Keratinocyte (primary cell): ENCODE measurements around the gene KRT81. TPM values are rescaled to one million over a fixed set of nuclear protein-coding genes. Genes with fewer than 3 reads are reported as not detected.

ENCODE experiments used
- DNase-seq: peaks from one replicate; pipeline ENCODE4 v3.0.0-alpha.2; 2011; ENCODE audit warnings: low read depth, missing footprints, low spot score
- FAIRE-seq: peaks from 2 replicates; lab custom pipeline; 2011; peaks lifted over from hg19 to GRCh38; lab: Jason Lieb, UNC
- H2AFZ ChIP-seq: 2 replicates; pipeline ENCODE4 v1.6.0; 2012; ENCODE audit warnings: low read length, control low read depth, inconsistent platforms; ENCODE audit not compliant: control insufficient read depth
- H3K27ac ChIP-seq: 2 replicates; pipeline ENCODE4 v1.5.1; 2011; ENCODE audit warnings: low read length; ENCODE audit not compliant: control insufficient read depth, insufficient read depth
- H3K27me3 ChIP-seq: 3 replicates; pipeline ENCODE4 v1.6.0; 2011; ENCODE audit warnings: low read length; ENCODE audit not compliant: control insufficient read depth, insufficient read depth; ENCODE audit errors: extremely low read depth
- H3K36me3 ChIP-seq, 2 experiments: 2 replicates in 1 of 2; 3 replicates in 1 of 2; pipeline ENCODE4 v1.5.1; 2011; ENCODE audit warnings: low read length in 2 of 2, mild to moderate bottlenecking in 1 of 2; ENCODE audit not compliant: control insufficient read depth in 2 of 2, insufficient read depth in 2 of 2; ENCODE audit errors: extremely low read depth in 1 of 2
- H3K4me1 ChIP-seq: 3 replicates; pipeline ENCODE4 v1.5.1; 2011; ENCODE audit warnings: low read length; ENCODE audit not compliant: control insufficient read depth, insufficient read depth; ENCODE audit errors: extremely low read depth
- H3K4me2 ChIP-seq: 3 replicates; pipeline ENCODE4 v1.6.0; 2011; ENCODE audit warnings: low read depth, low read length; ENCODE audit not compliant: control insufficient read depth, insufficient read depth; ENCODE audit errors: extremely low read depth
- H3K4me3 ChIP-seq, 3 experiments: fragments of 200-600 bp in 1 of 3; sonication (generic) in 1 of 3; 2 replicates in 2 of 3; 3 replicates in 1 of 3; pipeline ENCODE4 v1.5.1; 2011 to 2016; ENCODE audit warnings: low read length in 3 of 3, mild to moderate bottlenecking in 3 of 3, control low read depth in 2 of 3, inconsistent platforms in 1 of 3, low read depth in 1 of 3, mixed read lengths in 1 of 3, mixed run types in 1 of 3, moderate library complexity in 1 of 3; ENCODE audit not compliant: control insufficient read depth in 2 of 3, insufficient read depth in 2 of 3; ENCODE audit errors: extremely low read depth in 1 of 3
- H3K79me2 ChIP-seq: 2 replicates; pipeline ENCODE4 v1.6.0; 2012; ENCODE audit warnings: low read length; ENCODE audit not compliant: control insufficient read depth, insufficient read depth
- H3K9ac ChIP-seq: 3 replicates; pipeline ENCODE4 v1.6.0; 2011; ENCODE audit warnings: low read length; ENCODE audit not compliant: control insufficient read depth, insufficient read depth; ENCODE audit errors: extremely low read depth
- H3K9me1 ChIP-seq: 3 replicates; pipeline ENCODE4 v1.6.0; 2011; ENCODE audit warnings: low read length; ENCODE audit not compliant: control insufficient read depth, insufficient read depth; ENCODE audit errors: extremely low read depth
- H3K9me3 ChIP-seq: 2 replicates; pipeline ENCODE4 v1.5.1; 2012; ENCODE audit warnings: low read depth, low read length; ENCODE audit not compliant: control insufficient read depth
- H4K20me1 ChIP-seq: 3 replicates; pipeline ENCODE4 v1.6.0; 2011; ENCODE audit warnings: low read length; ENCODE audit not compliant: control insufficient read depth, insufficient read depth; ENCODE audit errors: extremely low read depth
- EZH2 ChIP-seq: IDR thresholded peaks from one replicate; pipeline ENCODE4 v1.6.1; 2012; ENCODE audit warnings: inconsistent platforms, mild to moderate bottlenecking, low read length, moderate library complexity
- dilution Hi-C: fragments of 300-500 bp; cut with MboI; formaldehyde crosslinking; loops from one replicate; pipeline ENCODE4 v1.7.0; 2020; ENCODE audit warnings: low sequenced_read_pairs; ENCODE audit not compliant: extremely low pct_ligation_motif_present
- polyA plus RNA-seq, 5 experiments: library from polyadenylated mRNA; depleted of rRNA in 3 of 5; stranded (reverse) in 3 of 5; stranded (forward) in 1 of 5; unstranded in 1 of 5; fragments of >200 nt; gene quantifications; 1 replicate in 1 of 5; 2 replicates in 3 of 5; 3 replicates in 1 of 5; pipeline versions ENCODE4 v1.2.1 to v1.2.3, GENCODE V29; 2011 to 2012; ENCODE audit warnings: missing spikeins in 2 of 5, low read depth in 1 of 5, low replicate concordance in 1 of 5
- TF ChIP-seq, protein P1 (sequence below), 3 experiments: IDR thresholded peaks in 1 of 3; conservative IDR thresholded peaks in 1 of 3; optimal IDR thresholded peaks in 1 of 3; 2 replicates in 2 of 3; 3 replicates in 1 of 3; pipeline versions ENCODE3 to v1.5.1; 2011; ENCODE audit warnings: low read length in 3 of 3, mild to moderate bottlenecking in 3 of 3, moderate library complexity in 2 of 3, control low read depth in 1 of 3, inconsistent platforms in 1 of 3; ENCODE audit not compliant: insufficient read depth in 2 of 3; ENCODE audit errors: extremely low read depth in 1 of 3

Gene KRT81
- polyA plus RNA-seq, 1 donor (not counting 4 experiments of a cell fraction or from before 2014, with no cell fraction given), result 0.03 TPM

DNA sequence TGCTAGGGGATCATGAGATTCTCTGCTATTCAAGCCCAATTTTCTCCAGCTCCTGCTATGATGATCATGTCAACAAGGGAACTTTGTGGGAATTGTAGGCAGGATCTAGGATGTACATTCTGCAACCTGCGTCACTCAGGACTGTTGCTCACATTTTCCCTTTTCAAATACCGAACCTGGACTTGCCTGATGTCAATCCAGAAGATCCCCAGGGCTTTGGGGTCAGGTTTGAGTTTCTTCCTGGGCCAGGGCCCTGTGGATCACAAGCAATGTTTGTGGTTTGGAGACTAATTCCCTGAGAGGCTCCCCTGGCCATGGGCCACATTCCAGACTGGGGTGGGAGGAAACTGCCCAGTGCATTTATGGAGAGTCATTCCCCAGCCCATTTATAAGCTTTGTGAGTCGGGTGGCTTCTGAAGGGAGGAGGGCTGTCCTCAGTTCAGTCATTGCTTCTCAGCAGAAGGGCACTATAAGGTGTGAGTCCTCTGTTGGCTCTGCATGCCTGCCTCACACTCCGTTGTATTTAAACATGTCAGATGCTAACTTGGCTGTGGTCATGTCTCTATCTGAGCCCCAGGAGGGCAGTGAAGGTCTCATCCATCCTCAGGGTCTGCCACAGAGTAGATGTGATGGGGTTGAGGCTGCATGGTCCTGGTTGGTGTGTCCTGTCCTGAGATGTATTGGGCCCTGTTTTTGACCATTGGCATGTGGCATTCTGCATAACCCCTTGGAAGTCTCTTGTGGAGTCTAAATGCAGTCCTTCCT lies 10.4 kb downstream of the KRT81 start:
- peak overlapping the region; percentile 77 for H3K4me2 ChIP-seq
- no peaks in the 10 kb centered on the region for H4K20me1 ChIP-seq
- H3K4me3 ChIP-seq, result peak overlapping the region in 1 of 3 experiments; percentile 22
- H3K27me3 ChIP-seq, result no peaks in the 10 kb centered on the region
- H3K9ac ChIP-seq, result peak overlapping the region; percentile 84
- no peaks in the 10 kb centered on the region for H3K79me2 ChIP-seq
- no peaks in the 10 kb centered on the region for H3K9me3 ChIP-seq
- H3K4me1 ChIP-seq, result peaks cover 52% of the 10 kb centered on the region
- TF ChIP-seq, protein P1, sequence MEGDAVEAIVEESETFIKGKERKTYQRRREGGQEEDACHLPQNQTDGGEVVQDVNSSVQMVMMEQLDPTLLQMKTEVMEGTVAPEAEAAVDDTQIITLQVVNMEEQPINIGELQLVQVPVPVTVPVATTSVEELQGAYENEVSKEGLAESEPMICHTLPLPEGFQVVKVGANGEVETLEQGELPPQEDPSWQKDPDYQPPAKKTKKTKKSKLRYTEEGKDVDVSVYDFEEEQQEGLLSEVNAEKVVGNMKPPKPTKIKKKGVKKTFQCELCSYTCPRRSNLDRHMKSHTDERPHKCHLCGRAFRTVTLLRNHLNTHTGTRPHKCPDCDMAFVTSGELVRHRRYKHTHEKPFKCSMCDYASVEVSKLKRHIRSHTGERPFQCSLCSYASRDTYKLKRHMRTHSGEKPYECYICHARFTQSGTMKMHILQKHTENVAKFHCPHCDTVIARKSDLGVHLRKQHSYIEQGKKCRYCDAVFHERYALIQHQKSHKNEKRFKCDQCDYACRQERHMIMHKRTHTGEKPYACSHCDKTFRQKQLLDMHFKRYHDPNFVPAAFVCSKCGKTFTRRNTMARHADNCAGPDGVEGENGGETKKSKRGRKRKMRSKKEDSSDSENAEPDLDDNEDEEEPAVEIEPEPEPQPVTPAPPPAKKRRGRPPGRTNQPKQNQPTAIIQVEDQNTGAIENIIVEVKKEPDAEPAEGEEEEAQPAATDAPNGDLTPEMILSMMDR (optimal IDR thresholded peaks at IDR 0.05 in 1 of 3, IDR thresholded peaks at IDR 0.05 in 1 of 3, conservative IDR thresholded peaks at IDR 0.05 in 1 of 3; ENCODE audit: extremely low read depth in 1 of 3, insufficient read depth in 2 of 3, low read length in 3 of 3), result no peak
- TF ChIP-seq EZH2, result no peak
- H2AFZ ChIP-seq, result no peak overlapping the region
- dilution Hi-C loops, result no loop called here
- no peak for FAIRE-seq
- DNase-seq, result peak; percentile 96
- H3K36me3 ChIP-seq, result no peaks in the 10 kb centered on the region
- H3K9me1 ChIP-seq, result no peaks in the 10 kb centered on the region
- H3K27ac ChIP-seq, result peak overlapping the region; percentile 99

- Histone ChIP-seq H2AFZ (no peak overlapping the region), H3K9me1 (no peaks in the 10 kb centered on the region), H3K79me2 (no peaks in the 10 kb centered on the region), H3K9ac (peak overlapping the region; percentile 84), H3K9me3 (no peaks in the 10 kb centered on the region), H3K36me3 (no peaks in the 10 kb centered on the region), H3K27me3 (no peaks in the 10 kb centered on the region), H3K4me1 (peaks cover 46% of the 10 kb centered on the region), H3K4me2 (peak overlapping the region; percentile 77), H3K4me3 (peak overlapping the region in 1 of 3 experiments; percentile 22), H3K27ac (peak overlapping the region; percentile 99), H4K20me1 (no peaks in the 10 kb centered on the region)
- TF ChIP-seq EZH2, result no peak
- TF ChIP-seq, protein P1 (optimal IDR thresholded peaks at IDR 0.05 in 1 of 3, IDR thresholded peaks at IDR 0.05 in 1 of 3, conservative IDR thresholded peaks at IDR 0.05 in 1 of 3; ENCODE audit: extremely low read depth in 1 of 3, insufficient read depth in 2 of 3, low read length in 3 of 3), result no peak
- dilution Hi-C loops, result no loop called here
- peak; percentile 93 for DNase-seq
- peak; percentile 96 for FAIRE-seq
These were observed 11.0 kb downstream of the KRT81 start for GRCh38 chr12:52280319-52280795.
